Naive thymus-derived CD4-positive, alpha-beta T cell (primary cell): Measurements from ENCODE around the gene SLAIN1. TPM values are rescaled to one million over a fixed set of nuclear protein-coding genes. Genes with fewer than 3 reads are reported as not detected.
A peak's percentile ranks its signal among the peaks of the same experiment; 100 is the strongest.

Source experiments
- ATAC-seq: fragments of 150-1000 bp; cut with Tn5 transposase; 2 replicates; pipeline ENCODE4 v1.10.0; 2021; ENCODE audit warnings: mild to moderate bottlenecking, moderate library complexity
- CTCF ChIA-PET: fragments of 350-600 bp; sonication (Branson Sonifier 250); formaldehyde crosslinking; loops from one replicate; lab custom pipeline; 2021; ENCODE audit warnings: antibody characterized with exemption; lab: Charles Lee
- POLR2A ChIA-PET: fragments of 350-600 bp; sonication (Branson Sonifier 250); formaldehyde crosslinking; loops from one replicate; lab custom pipeline; 2021; ENCODE audit warnings: antibody characterized with exemption, inconsistent platforms; lab: Charles Lee
- DNase-seq, 9 donors: peaks; one replicate each; pipeline versions ENCODE4 v3.0.0 to v3.0.0-alpha.2; 2020 to 2022; ENCODE audit warnings: mixed read lengths in 1 of 9
- H3K27ac ChIP-seq: one replicate; pipeline ENCODE4 v1.7.0; 2013; ENCODE audit warnings: mild to moderate bottlenecking, low read depth, low read length, moderate library complexity
- H3K27me3 ChIP-seq, 2 donors: one replicate each; pipeline ENCODE4 v1.7.0; 2013; ENCODE audit warnings: low read length in 2 of 2, mild to moderate bottlenecking in 2 of 2, moderate library complexity in 2 of 2; ENCODE audit not compliant: control insufficient read depth in 2 of 2, insufficient read depth in 2 of 2
- H3K36me3 ChIP-seq, 3 experiments: 1 replicate in 2 of 3; 2 replicates in 1 of 3; pipeline ENCODE4 v1.7.0; 2013; ENCODE audit warnings: low read length in 3 of 3, mild to moderate bottlenecking in 3 of 3, moderate library complexity in 1 of 3; ENCODE audit not compliant: insufficient read depth in 3 of 3, control insufficient read depth in 2 of 3
- H3K4me1 ChIP-seq, 2 donors: one replicate each; pipeline ENCODE4 v1.7.0; 2013; ENCODE audit warnings: low read length in 2 of 2, mild to moderate bottlenecking in 2 of 2, moderate library complexity in 1 of 2; ENCODE audit not compliant: control insufficient read depth in 2 of 2, insufficient read depth in 2 of 2
- H3K4me3 ChIP-seq: 2 replicates; pipeline ENCODE4 v1.7.0; 2013; ENCODE audit warnings: mild to moderate bottlenecking, low read length
- H3K9me3 ChIP-seq, 3 experiments: 1 replicate in 2 of 3; 2 replicates in 1 of 3; pipeline ENCODE4 v1.7.0; 2013; ENCODE audit warnings: low read length in 3 of 3; ENCODE audit not compliant: control insufficient read depth in 2 of 3
- H3K27ac Mint-ChIP-seq, 9 donors: one replicate each; pipeline ENCODE4 v1.8.0; 2020 to 2022; ENCODE audit warnings: mixed read lengths in 9 of 9, mild to moderate bottlenecking in 8 of 9, moderate library complexity in 5 of 9, inconsistent platforms in 2 of 9
- H3K27me3 Mint-ChIP-seq, 5 donors: one replicate each; pipeline ENCODE4 v1.8.0; 2021 to 2022; ENCODE audit warnings: mixed read lengths in 5 of 5, mild to moderate bottlenecking in 1 of 5
- H3K36me3 Mint-ChIP-seq, 5 donors: one replicate each; pipeline ENCODE4 v1.8.0; 2020 to 2022; ENCODE audit warnings: mixed read lengths in 5 of 5, mild to moderate bottlenecking in 3 of 5, inconsistent platforms in 1 of 5
- H3K4me1 Mint-ChIP-seq, 7 donors: one replicate each; pipeline ENCODE4 v1.8.0; 2020 to 2022; ENCODE audit warnings: mixed read lengths in 7 of 7, mild to moderate bottlenecking in 3 of 7, inconsistent platforms in 1 of 7
- H3K4me3 Mint-ChIP-seq, 10 donors: one replicate each; pipeline ENCODE4 v1.8.0; 2020 to 2022; ENCODE audit warnings: mild to moderate bottlenecking in 10 of 10, mixed read lengths in 10 of 10, moderate library complexity in 6 of 10, inconsistent platforms in 2 of 10
- H3K9me3 Mint-ChIP-seq, 11 donors: one replicate each; pipeline ENCODE4 v1.8.0; 2020 to 2022; ENCODE audit warnings: mixed read lengths in 11 of 11, mild to moderate bottlenecking in 4 of 11, inconsistent platforms in 1 of 11, moderate library complexity in 1 of 11
- intact Hi-C, 2 donors: fragments of 100-400 bp; cut with micrococcal nuclease; formaldehyde crosslinking; loops; one replicate each; pipeline ENCODE4 v1.15.1; 2023
- polyA plus RNA-seq, 2 donors: library from polyadenylated mRNA; unstranded; fragments of 300-500 nt; fragmentation: Illumina TruSeq; gene quantifications; one replicate each; pipeline ENCODE4 v1.2.3, GENCODE V29; 2021
- total RNA-seq, 6 experiments: library from RNA in 5 of 6; stranded (reverse) in 5 of 6; gene quantifications; 1 replicate in 5 of 6; 2 replicates in 1 of 6; pipeline ENCODE4 v1.2.3 and lab custom pipeline; 2021 to 2026

The SLAIN1 gene
- total and polyA plus RNA-seq, 7 experiments from 2014 or later, result 21.5 to 67.8 (median 32.2) TPM

- intact Hi-C loops, result loop anchor here (1.0 to 10.0 kb wide), 4 partner anchors 342 to 1763 kb away; no protein-coding TSS in a partner anchor
- Mint-ChIP-seq H3K27me3 (peaks cover 0 to 8% (median 2%) of the 10 kb centered on the region in 5 donors), H3K27ac (peak overlapping the region in 1 of 9 donors; percentile 16), H3K4me3 (no peak overlapping the region), H3K36me3 (peaks cover 0 to 1% (median 0%) of the 10 kb centered on the region in 5 donors), H3K9me3 (no peaks in the 10 kb centered on the region), H3K4me1 (peaks cover 4 to 12% (median 8%) of the 10 kb centered on the region in 7 donors)
- Histone ChIP-seq H3K9me3 (no peaks in the 10 kb centered on the region), H3K27me3 (no peaks in the 10 kb centered on the region), H3K4me3 (no peak overlapping the region), H3K4me1 (no peaks in the 10 kb centered on the region), H3K36me3 (no peaks in the 10 kb centered on the region), H3K27ac (no peak overlapping the region)
- CTCF ChIA-PET, result interaction anchor here (0.9 kb wide), 1 partner anchor 341 kb away, joined by 5 read pairs; no protein-coding TSS in a partner anchor
- peak in 5 of 9 donors; percentile 23 to 41 (median 25) for DNase-seq
- ATAC-seq, result peak; percentile 81
- POLR2A ChIA-PET, result no interaction called here
These were observed 82.2 kb downstream of the SLAIN1 start for GRCh38 chr13:77779552-77780272.

- CTCF ChIA-PET, result interaction anchor here (1.0 kb wide), 1 partner anchor 340 kb away, joined by 3 read pairs; no protein-coding TSS in a partner anchor
- ATAC-seq, result no peak
These were observed 84.3 kb downstream of the SLAIN1 start for GRCh38 chr13:77781808-77782207.

GRCh38 chr13:77784515-77784914, 87.0 kb downstream of the SLAIN1 start:
- H3K27ac Mint-ChIP-seq, result no peak overlapping the region
- no peaks in the 10 kb centered on the region for H3K36me3 ChIP-seq
- H3K27me3 ChIP-seq, result no peaks in the 10 kb centered on the region
- no peak overlapping the region for H3K27ac ChIP-seq
- H3K27me3 Mint-ChIP-seq, result peaks cover 0 to 13% (median 4%) of the 10 kb centered on the region in 5 donors
- peaks cover 1 to 13% (median 6%) of the 10 kb centered on the region in 5 donors for H3K36me3 Mint-ChIP-seq
- H3K4me1 Mint-ChIP-seq, result peaks cover 6 to 11% (median 8%) of the 10 kb centered on the region in 7 donors
- H3K4me3 ChIP-seq, result no peak overlapping the region
- H3K9me3 ChIP-seq, result no peaks in the 10 kb centered on the region
- H3K4me3 Mint-ChIP-seq, result no peak overlapping the region
- ATAC-seq (no peak), DNase-seq (no peak)
- H3K9me3 Mint-ChIP-seq, result peaks cover 0 to 6% (median 3%) of the 10 kb centered on the region in 11 donors
- H3K4me1 ChIP-seq, result no peaks in the 10 kb centered on the region
- POLR2A ChIA-PET, result no interaction called here
- intact Hi-C loops, result loop anchor here in 1 of 2 donors (10.0 kb wide), 1 partner anchor 1190 kb away; no protein-coding TSS in a partner anchor
- CTCF ChIA-PET, result no interaction called here

More at GRCh38 chr13:77781808-77782207, 84.3 kb downstream of the SLAIN1 start:
- POLR2A ChIA-PET, result no interaction called here
- Histone ChIP-seq H3K27ac (no peak overlapping the region), H3K9me3 (no peaks in the 10 kb centered on the region), H3K27me3 (no peaks in the 10 kb centered on the region), H3K4me1 (no peaks in the 10 kb centered on the region), H3K4me3 (no peak overlapping the region), H3K36me3 (no peaks in the 10 kb centered on the region)
- intact Hi-C loops, result loop anchor here in 1 of 2 donors (10.0 kb wide), 1 partner anchor 1193 kb away; no protein-coding TSS in a partner anchor
- Mint-ChIP-seq H3K36me3 (peaks cover 0 to 1% (median 0%) of the 10 kb centered on the region in 5 donors), H3K4me1 (peaks cover 4 to 12% (median 8%) of the 10 kb centered on the region in 7 donors), H3K27me3 (peaks cover 0 to 8% (median 2%) of the 10 kb centered on the region in 5 donors), H3K27ac (peak overlapping the region in 1 of 9 donors; percentile 8), H3K4me3 (no peak overlapping the region), H3K9me3 (no peaks in the 10 kb centered on the region)
- no peak for DNase-seq

- Mint-ChIP-seq H3K27ac (no peak overlapping the region), H3K4me3 (no peak overlapping the region), H3K9me3 (peaks cover 5 to 28% (median 17%) of the 10 kb centered on the region in 11 donors), H3K27me3 (peaks cover 0 to 24% (median 9%) of the 10 kb centered on the region in 5 donors), H3K36me3 (peaks cover 1 to 24% (median 10%) of the 10 kb centered on the region in 5 donors), H3K4me1 (peaks cover 0 to 2% (median 0%) of the 10 kb centered on the region in 7 donors)
- DNase-seq (no peak), ATAC-seq (no peak)
- intact Hi-C loops, result loop anchor here in 1 of 2 donors (10.0 kb wide), 1 partner anchor 1188 kb away; no protein-coding TSS in a partner anchor
- Histone ChIP-seq H3K9me3 (peaks cover 0 to 10% (median 0%) of the 10 kb centered on the region in 3 experiments), H3K36me3 (no peaks in the 10 kb centered on the region), H3K27me3 (no peaks in the 10 kb centered on the region), H3K4me1 (no peaks in the 10 kb centered on the region), H3K4me3 (no peak overlapping the region), H3K27ac (no peak overlapping the region)
- ChIA-PET CTCF (interaction anchor here (1.3 kb wide), 1 partner anchor 334 kb away, joined by 3 read pairs; no protein-coding TSS in a partner anchor), POLR2A (no interaction called here)
These were observed 89.3 kb downstream of the SLAIN1 start for GRCh38 chr13:77786695-77787287.

- Mint-ChIP-seq H3K27ac (no peak overlapping the region), H3K27me3 (peaks cover 0 to 29% (median 8%) of the 10 kb centered on the region in 5 donors), H3K36me3 (peaks cover 0 to 25% (median 12%) of the 10 kb centered on the region in 5 donors), H3K9me3 (peaks cover 9 to 54% (median 23%) of the 10 kb centered on the region in 11 donors), H3K4me1 (peaks cover 0 to 2% (median 0%) of the 10 kb centered on the region in 7 donors), H3K4me3 (no peak overlapping the region)
- H3K27ac ChIP-seq, result no peak overlapping the region
- ATAC-seq (peak; percentile 27), DNase-seq (no peak)
- no peak overlapping the region for H3K4me3 ChIP-seq
- ChIA-PET POLR2A (no interaction called here), CTCF (no interaction called here)
- H3K27me3 ChIP-seq, result no peaks in the 10 kb centered on the region
- H3K36me3 ChIP-seq, result no peaks in the 10 kb centered on the region
- H3K4me1 ChIP-seq, result no peaks in the 10 kb centered on the region
- intact Hi-C loops, result loop anchor here in 1 of 2 donors (10.0 kb wide), 1 partner anchor 1185 kb away; no protein-coding TSS in a partner anchor
- H3K9me3 ChIP-seq, result peaks cover 0 to 14% (median 0%) of the 10 kb centered on the region in 3 experiments
These were observed 91.9 kb downstream of the SLAIN1 start for GRCh38 chr13:77789376-77789775.

GRCh38 chr13:77800219-77800618, 102.7 kb downstream of the SLAIN1 start:
- ChIA-PET POLR2A (no interaction called here), CTCF (no interaction called here)
- intact Hi-C loops, result no loop called here
- Mint-ChIP-seq H3K27me3 (peaks cover 5 to 22% (median 9%) of the 10 kb centered on the region in 5 donors), H3K27ac (no peak overlapping the region), H3K4me3 (no peak overlapping the region), H3K4me1 (no peaks in the 10 kb centered on the region), H3K36me3 (no peaks in the 10 kb centered on the region), H3K9me3 (peaks cover 0 to 8% (median 0%) of the 10 kb centered on the region in 11 donors)
- H3K27me3 ChIP-seq, result no peaks in the 10 kb centered on the region
- no peaks in the 10 kb centered on the region for H3K4me1 ChIP-seq
- no peaks in the 10 kb centered on the region for H3K36me3 ChIP-seq
- ATAC-seq (no peak), DNase-seq (no peak)
- no peak overlapping the region for H3K27ac ChIP-seq
- no peak overlapping the region for H3K4me3 ChIP-seq
- H3K9me3 ChIP-seq, result no peaks in the 10 kb centered on the region
